ENCODE data around the gene HOXC11. TPM values are rescaled to one million over a fixed set of nuclear protein-coding genes. Genes with fewer than 3 reads are reported as not detected.
A peak's percentile ranks its signal among the peaks of the same experiment; 100 is the strongest.

Gene HOXC11
- total RNA-seq, 1 experiment from 2014 or later = 5.7 TPM

DNA sequence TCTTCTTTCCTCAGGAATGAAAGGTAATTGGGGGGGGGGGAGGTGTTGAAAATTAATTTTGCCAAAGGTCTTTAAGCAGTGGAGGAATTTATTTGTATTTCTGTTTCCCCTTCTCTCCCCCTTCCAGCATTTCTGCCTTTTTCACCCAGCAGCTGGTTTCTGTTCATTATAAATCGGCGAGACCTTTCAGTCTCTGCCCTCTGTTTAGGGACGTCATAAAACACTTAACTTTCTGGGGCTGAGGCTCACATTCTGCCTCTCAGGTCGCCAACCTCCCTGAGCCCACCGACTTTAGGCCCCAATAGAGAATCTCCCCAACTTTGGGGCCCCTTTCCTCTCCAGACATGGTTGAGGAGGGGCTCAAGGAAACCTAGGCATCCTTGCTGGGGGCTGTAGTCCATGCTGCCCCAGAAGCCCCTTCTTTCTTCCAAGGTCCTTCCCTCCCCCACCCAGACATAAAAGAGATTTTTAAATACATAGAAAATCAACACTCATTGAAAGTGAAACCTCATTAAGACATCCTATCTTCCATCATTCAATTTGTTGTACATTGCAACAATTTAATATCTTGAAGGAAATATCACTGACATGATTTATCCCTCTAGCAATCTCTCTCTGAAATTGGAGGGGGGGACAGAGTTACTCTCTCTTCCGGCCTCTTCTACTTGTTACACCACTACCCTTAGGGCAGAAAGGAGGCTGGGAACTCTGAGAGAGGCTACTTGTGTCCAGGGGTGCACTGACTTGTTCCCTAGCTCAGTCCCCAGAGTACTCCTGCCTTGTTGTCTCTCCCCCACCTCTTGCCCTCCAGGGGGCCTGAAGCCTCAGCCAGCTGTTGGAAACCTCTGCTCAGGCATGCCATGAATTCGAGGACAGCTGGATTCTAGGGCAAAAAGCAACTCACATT, 52.8 kb downstream of the HOXC11 start:
- intact Hi-C loops (cut with micrococcal nuclease; ENCODE audit: unreplicated experiment) = no loop called here
- H3K27me3 ChIP-seq (replicated peaks; ENCODE audit: insufficient read depth, low read depth, low read length, poor library complexity) = no peaks in the 10 kb centered on the region
- BruUV-seq (replicated peaks) = no TSS peak
- H3K36me3 ChIP-seq (ENCODE audit: insufficient read depth, low read length, poor library complexity, severe bottlenecking) = peaks cover 13% of the 10 kb centered on the region
- TF ChIP-seq EZH2 (IDR thresholded peaks at IDR 0.05; ENCODE audit: borderline replicate concordance, low read depth, low read length, poor library complexity, severe bottlenecking) = no peak
- TF ChIP-seq, protein P1, sequence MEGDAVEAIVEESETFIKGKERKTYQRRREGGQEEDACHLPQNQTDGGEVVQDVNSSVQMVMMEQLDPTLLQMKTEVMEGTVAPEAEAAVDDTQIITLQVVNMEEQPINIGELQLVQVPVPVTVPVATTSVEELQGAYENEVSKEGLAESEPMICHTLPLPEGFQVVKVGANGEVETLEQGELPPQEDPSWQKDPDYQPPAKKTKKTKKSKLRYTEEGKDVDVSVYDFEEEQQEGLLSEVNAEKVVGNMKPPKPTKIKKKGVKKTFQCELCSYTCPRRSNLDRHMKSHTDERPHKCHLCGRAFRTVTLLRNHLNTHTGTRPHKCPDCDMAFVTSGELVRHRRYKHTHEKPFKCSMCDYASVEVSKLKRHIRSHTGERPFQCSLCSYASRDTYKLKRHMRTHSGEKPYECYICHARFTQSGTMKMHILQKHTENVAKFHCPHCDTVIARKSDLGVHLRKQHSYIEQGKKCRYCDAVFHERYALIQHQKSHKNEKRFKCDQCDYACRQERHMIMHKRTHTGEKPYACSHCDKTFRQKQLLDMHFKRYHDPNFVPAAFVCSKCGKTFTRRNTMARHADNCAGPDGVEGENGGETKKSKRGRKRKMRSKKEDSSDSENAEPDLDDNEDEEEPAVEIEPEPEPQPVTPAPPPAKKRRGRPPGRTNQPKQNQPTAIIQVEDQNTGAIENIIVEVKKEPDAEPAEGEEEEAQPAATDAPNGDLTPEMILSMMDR (conservative IDR thresholded peaks at IDR 0.05; ENCODE audit: low read depth, low read length) = no peak
- CTCF ChIA-PET = interaction anchor here (0.6 kb wide), 3 partner anchors 15 to 166 kb away, joined by 3 to 4 read pairs (median 3); no protein-coding TSS in a partner anchor
- no peaks in the 10 kb centered on the region for H3K9me3 ChIP-seq (ENCODE audit: low read depth, low read length, poor library complexity, severe bottlenecking)
- H3K27ac ChIP-seq (ENCODE audit: low read depth, low read length, poor library complexity, severe bottlenecking) = peak overlapping the region; percentile 46
- POLR2A ChIA-PET (ENCODE audit: low non-redundant PET) = interaction anchor here (0.5 to 0.7 kb wide), 2 partner anchors 8 to 26 kb away, joined by 3 to 7 read pairs; partner anchors contain the start of gene HOXC9
- H3K4me3 ChIP-seq (ENCODE audit: low read depth, low read length, poor library complexity, severe bottlenecking) = no peak overlapping the region
- DNase-seq (ENCODE audit: low spot score) = peak; percentile 54
- H3K4me1 ChIP-seq (ENCODE audit: insufficient read depth, low read length, poor library complexity, severe bottlenecking) = peaks cover 77% of the 10 kb centered on the region

- Histone ChIP-seq H3K4me1 (ENCODE audit: insufficient read depth, low read length, poor library complexity, severe bottlenecking) (peaks cover 67% of the 10 kb centered on the region), H3K36me3 (ENCODE audit: insufficient read depth, low read length, poor library complexity, severe bottlenecking) (peaks cover 13% of the 10 kb centered on the region), H3K4me3 (ENCODE audit: low read depth, low read length, poor library complexity, severe bottlenecking) (no peak overlapping the region), H3K9me3 (ENCODE audit: low read depth, low read length, poor library complexity, severe bottlenecking) (no peaks in the 10 kb centered on the region), H3K27me3 (replicated peaks; ENCODE audit: insufficient read depth, low read depth, low read length, poor library complexity) (no peaks in the 10 kb centered on the region), H3K27ac (ENCODE audit: low read depth, low read length, poor library complexity, severe bottlenecking) (peak overlapping the region; percentile 64)
- POLR2A ChIA-PET (ENCODE audit: low non-redundant PET) = interaction anchor here (0.5 kb wide), 1 partner anchor 9 kb away, joined by 7 read pairs; no protein-coding TSS in a partner anchor
- BruUV-seq (replicated peaks) = no TSS peak
- CTCF ChIA-PET = interaction anchor here (0.6 to 1.2 kb wide), 3 partner anchors 16 to 175 kb away, joined by 3 to 4 read pairs (median 4); no protein-coding TSS in a partner anchor
- DNase-seq (ENCODE audit: low spot score) = no peak
- no peak for TF ChIP-seq EZH2 (IDR thresholded peaks at IDR 0.05; ENCODE audit: borderline replicate concordance, low read depth, low read length, poor library complexity, severe bottlenecking)
- TF ChIP-seq, protein P1 (conservative IDR thresholded peaks at IDR 0.05; ENCODE audit: low read depth, low read length) = no peak
- intact Hi-C loops (cut with micrococcal nuclease; ENCODE audit: unreplicated experiment) = no loop called here
Measured at GRCh38 chr12:54026640-54027441, 53.9 kb downstream of the HOXC11 start.

Small RNA genes lying within 50 kb of the gene (microRNA-seq; reads per million reads assigned to microRNA genes)
- gene MIR196A2 = 1,062 reads per million, percentile 81 among the genes with 10 or more reads in this experiment

Other genes with a start within 250 kb of the HOXC11 start
- 16.8 and 34.0 TPM in 2 replicates for gene CALCOCO1, start 245.7 kb upstream of the HOXC11 start, total RNA-seq (2021)
- not detected in 2 replicates for gene CISTR, start 221.1 kb upstream of the HOXC11 start, total RNA-seq (2021)
- gene HOXC13, start 34.3 kb upstream of the HOXC11 start, total RNA-seq (2021) = 10.1 and 10.7 TPM in 2 replicates
- gene HOXC12, start 18.2 kb upstream of the HOXC11 start, total RNA-seq (2021) = 4.6 and 6.1 TPM in 2 replicates
- 5.4 and 5.5 TPM in 2 replicates for gene HOTAIR, start 1.8 kb downstream of the HOXC11 start, total RNA-seq (2021)
- 27.8 and 30.4 TPM in 2 replicates for gene HOXC10, start 12.0 kb downstream of the HOXC11 start, total RNA-seq (2021)
- 21.1 and 22.3 TPM in 2 replicates for gene HOXC9, start 27.0 kb downstream of the HOXC11 start, total RNA-seq (2021)
- gene HOXC8, start 35.9 kb downstream of the HOXC11 start, total RNA-seq (2021) = 10.9 and 11.1 TPM in 2 replicates
- gene HOXC6, start 55.3 kb downstream of the HOXC11 start, total RNA-seq (2021) = 20.8 and 22.3 TPM in 2 replicates
- 1.6 and 1.9 TPM in 2 replicates for gene HOXC5, start 59.9 kb downstream of the HOXC11 start, total RNA-seq (2021)
- gene HOXC4, start 80.7 kb downstream of the HOXC11 start, total RNA-seq (2021) = 9.6 and 9.8 TPM in 2 replicates
- 27.7 and 32.8 TPM in 2 replicates for gene SMUG1, start 215.9 kb downstream of the HOXC11 start, total RNA-seq (2021)